IMR-90 (cell line): ENCODE measurements around the gene RRP36. TPM values are rescaled to one million over a fixed set of nuclear protein-coding genes. Genes with fewer than 3 reads are reported as not detected.

Experiments
- ATAC-seq: fragments of 200-7000 bp; cut with Tn5 transposase; 2 replicates; pipeline ENCODE4 v1.9.1; 2020; ENCODE audit warnings: low read depth, mild to moderate bottlenecking, moderate library complexity
- BruUV-seq: library from RNA; stranded (reverse); fragments of 400-500 nt; replicated peaks from 2 replicates; lab custom pipeline; 2021; lab: Mats Ljungman, UMichigan
- CTCF ChIA-PET: fragments of 300-600 bp; formaldehyde crosslinking; extraction: SDS; loops from one replicate; lab custom pipeline; 2021; ENCODE audit warnings: antibody characterized with exemption; lab: Yijun Ruan, JAX
- POLR2A ChIA-PET: fragments of 300-600 bp; sonication (Branson Sonifier 250); formaldehyde crosslinking; loops from one replicate; lab custom pipeline; 2022; ENCODE audit warnings: antibody characterized with exemption; ENCODE audit not compliant: unreplicated experiment; lab: Charles Lee
- DNase-seq: peaks from one replicate; pipeline ENCODE4 v3.0.0; 2013
- H2AFZ ChIP-seq: replicated peaks from 2 replicates; pipeline ENCODE3; 2013; ENCODE audit warnings: low read length, mild to moderate bottlenecking; ENCODE audit not compliant: poor library complexity
- H2AK5ac ChIP-seq: 2 replicates; pipeline ENCODE4 v1.6.1; 2013; ENCODE audit warnings: low read depth, low read length, inconsistent platforms
- H2AK9ac ChIP-seq: replicated peaks from 2 replicates; pipeline ENCODE3; 2013; ENCODE audit warnings: mild to moderate bottlenecking, low read depth, low read length, moderate library complexity; ENCODE audit not compliant: poor library complexity
- H2BK120ac ChIP-seq: 2 replicates; pipeline ENCODE4 v1.6.1; 2013; ENCODE audit warnings: low read depth, low read length, inconsistent platforms
- H2BK15ac ChIP-seq: 3 replicates; pipeline ENCODE4 v1.6.1; 2013; ENCODE audit warnings: low read depth, low read length, inconsistent platforms
- H2BK20ac ChIP-seq: 2 replicates; pipeline ENCODE4 v1.6.1; 2013; ENCODE audit warnings: low read depth, mild to moderate bottlenecking, inconsistent platforms, low read length, moderate library complexity
- H2BK5ac ChIP-seq: 2 replicates; pipeline ENCODE4 v1.6.1; 2013; ENCODE audit warnings: mild to moderate bottlenecking, low read depth, low read length, inconsistent platforms; ENCODE audit not compliant: poor library complexity, severe bottlenecking
- H3K14ac ChIP-seq: replicated peaks from 2 replicates; pipeline ENCODE4 v1.6.1; 2013; ENCODE audit warnings: low read depth, low read length, inconsistent platforms
- H3K18ac ChIP-seq: 2 replicates; pipeline ENCODE4 v1.6.1; 2013; ENCODE audit warnings: low read depth, low read length, control low read depth
- H3K23ac ChIP-seq: 2 replicates; pipeline ENCODE4 v1.6.1; 2013; ENCODE audit warnings: low read depth, low read length, inconsistent platforms
- H3K27ac ChIP-seq: 2 replicates; pipeline ENCODE4 v1.5.1; 2013; ENCODE audit warnings: mild to moderate bottlenecking, control low read depth, low read length; ENCODE audit not compliant: insufficient read depth
- H3K27me3 ChIP-seq: 2 replicates; pipeline ENCODE4 v1.6.1; 2013; ENCODE audit warnings: low read length; ENCODE audit not compliant: control insufficient read depth, insufficient read depth
- H3K36me3 ChIP-seq: 2 replicates; pipeline ENCODE4 v1.6.1; 2013; ENCODE audit warnings: low read length, mixed read lengths; ENCODE audit not compliant: control insufficient read depth, insufficient read depth
- H3K4ac ChIP-seq: 2 replicates; pipeline ENCODE4 v1.6.1; 2013; ENCODE audit warnings: low read depth, low read length, inconsistent platforms
- H3K4me1 ChIP-seq: 2 replicates; pipeline ENCODE4 v1.6.1; 2013; ENCODE audit warnings: low read length, mixed read lengths; ENCODE audit not compliant: control insufficient read depth, insufficient read depth
- H3K4me2 ChIP-seq: 2 replicates; pipeline ENCODE4 v1.6.1; 2013; ENCODE audit warnings: low read depth, mild to moderate bottlenecking, control low read depth, low read length, moderate library complexity
- H3K4me3 ChIP-seq: 2 replicates; pipeline ENCODE4 v1.5.1; 2013; ENCODE audit warnings: low read depth, mild to moderate bottlenecking, control low read depth, low read length, moderate library complexity; ENCODE audit not compliant: insufficient read depth
- H3K56ac ChIP-seq: 2 replicates; pipeline ENCODE4 v1.6.1; 2013; ENCODE audit warnings: low read length, inconsistent platforms; ENCODE audit not compliant: insufficient read depth; ENCODE audit errors: extremely low read depth
- H3K79me1 ChIP-seq, 2 experiments: 2 replicates each; pipeline ENCODE4 v1.6.1; 2013; ENCODE audit warnings: low read length in 2 of 2, inconsistent platforms in 1 of 2, low read depth in 1 of 2
- H3K9ac ChIP-seq: 2 replicates; pipeline ENCODE4 v1.6.1; 2013; ENCODE audit warnings: low read depth, low read length, control low read depth
- H3K9me1 ChIP-seq: 2 replicates; pipeline ENCODE4 v1.6.1; 2013; ENCODE audit warnings: low read length, inconsistent platforms; ENCODE audit not compliant: insufficient read depth
- H3K9me3 ChIP-seq: 2 replicates; pipeline ENCODE4 v1.6.1; 2013; ENCODE audit warnings: low read length; ENCODE audit not compliant: control insufficient read depth, insufficient read depth
- H4K20me1 ChIP-seq: 2 replicates; pipeline ENCODE4 v1.6.1; 2013; ENCODE audit warnings: low read length, inconsistent platforms; ENCODE audit not compliant: insufficient read depth
- H4K5ac ChIP-seq: 2 replicates; pipeline ENCODE4 v1.6.1; 2013; ENCODE audit warnings: mild to moderate bottlenecking, low read depth, low read length, control low read depth
- H4K8ac ChIP-seq, 2 experiments: 2 replicates each; pipeline ENCODE4 v1.6.1; 2013; ENCODE audit warnings: low read depth in 2 of 2, low read length in 2 of 2, control low read depth in 1 of 2, inconsistent platforms in 1 of 2
- H4K91ac ChIP-seq: 2 replicates; pipeline ENCODE4 v1.6.1; 2013; ENCODE audit warnings: low read depth, low read length, inconsistent platforms; ENCODE audit not compliant: insufficient read depth
- CHD1 ChIP-seq: IDR thresholded peaks from 2 replicates; pipeline ENCODE4 v1.6.1; 2012; ENCODE audit warnings: low read depth, low read length, improper control_type of control experiment
- FOS ChIP-seq: fragments of 150-350 bp; IDR thresholded peaks from 2 replicates; pipeline ENCODE4 v1.6.1; 2016; ENCODE audit warnings: low read depth, low read length
- MAFK ChIP-seq: IDR thresholded peaks from 2 replicates; pipeline ENCODE4 v1.6.1; 2012; ENCODE audit warnings: low read depth, low read length, improper control_type of control experiment
- MAZ ChIP-seq: IDR thresholded peaks from 2 replicates; pipeline ENCODE4 v1.6.1; 2012; ENCODE audit warnings: low read depth, mild to moderate bottlenecking, low read length, improper control_type of control experiment, moderate library complexity, borderline replicate concordance
- MXI1 ChIP-seq: IDR thresholded peaks from 2 replicates; pipeline ENCODE4 v1.6.1; 2012; ENCODE audit warnings: low read depth, mild to moderate bottlenecking, low read length, moderate library complexity, borderline replicate concordance
- POLR2A ChIP-seq: IDR thresholded peaks from 2 replicates; pipeline ENCODE4 v1.6.1; 2012; ENCODE audit warnings: mild to moderate bottlenecking, low read depth, low read length
- RAD21 ChIP-seq: IDR thresholded peaks from 2 replicates; pipeline ENCODE4 v1.6.1; 2012; ENCODE audit warnings: low read length, improper control_type of control experiment
- RCOR1 ChIP-seq: IDR thresholded peaks from 2 replicates; pipeline ENCODE4 v1.6.1; 2012; ENCODE audit warnings: mild to moderate bottlenecking, low read length, improper control_type of control experiment; ENCODE audit not compliant: insufficient replicate concordance
- RFX5 ChIP-seq: IDR thresholded peaks from 2 replicates; pipeline ENCODE4 v1.8.0; 2012; ENCODE audit warnings: low read depth, mild to moderate bottlenecking, low read length, moderate library complexity
- SMC3 ChIP-seq: fragments of 150-350 bp; IDR thresholded peaks from 2 replicates; pipeline ENCODE4 v1.6.1; 2016; ENCODE audit warnings: low read depth, mild to moderate bottlenecking, antibody characterized with exemption, low read length, moderate library complexity
- WGBS, 2 experiments: methylation state at CpG; one replicate each; pipeline versions ENCODE4 v1.1.5 to v1.1.7; 2013; ENCODE audit warnings: missing lambda C conversion rate in 2 of 2; ENCODE audit not compliant: insufficient read length in 1 of 2; ENCODE audit errors: extremely low coverage in 2 of 2; 5-methylcytosine and 5-hydroxymethylcytosine counted together
- dilution Hi-C: fragments of 300-500 bp; cut with HindIII; formaldehyde crosslinking; loops from one replicate; pipeline ENCODE4 v1.14.3; 2018; ENCODE audit warnings: low sequenced_read_pairs; ENCODE audit not compliant: unreplicated experiment
- in situ Hi-C: fragments of 300-500 bp; cut with MboI; formaldehyde crosslinking; loops from 3 replicates; pipeline ENCODE4 v1.14.3; 2019; ENCODE audit warnings: low sequenced_read_pairs, inconsistent platforms, mixed read lengths
- intact Hi-C: fragments of 100-400 bp; cut with micrococcal nuclease; formaldehyde crosslinking; loops from 2 replicates; pipeline ENCODE4 v1.10.0; 2022
- polyA plus RNA-seq, 3 experiments: library from polyadenylated mRNA; depleted of rRNA; stranded (reverse); fragments of >200 nt; gene quantifications; 2 replicates each; pipeline ENCODE4 v1.2.3, GENCODE V29; 2012; ENCODE audit warnings: low replicate concordance in 1 of 3
- total RNA-seq: library from RNA; depleted of rRNA; stranded (reverse); fragments of >200 nt; gene quantifications from 2 replicates; pipeline ENCODE4 v1.2.3, GENCODE V29; 2012
- TF ChIP-seq, protein P1 (sequence below): fragments of 150-350 bp; IDR thresholded peaks from 2 replicates; pipeline ENCODE4 v1.6.1; 2016; ENCODE audit warnings: low read depth, mild to moderate bottlenecking, low read length, moderate library complexity, borderline replicate concordance
- TF ChIP-seq, protein P2 (sequence below): conservative IDR thresholded peaks from 2 replicates; pipeline ENCODE4 v1.5.1; 2012; ENCODE audit warnings: mild to moderate bottlenecking, low read depth, low read length, improper control_type of control experiment
- TF ChIP-seq, protein P3 (sequence below): fragments of 150-350 bp; IDR thresholded peaks from 2 replicates; pipeline ENCODE4 v1.6.1; 2017; ENCODE audit warnings: mild to moderate bottlenecking, antibody characterized with exemption, low read length, low read depth

The RRP36 gene
- total and polyA plus RNA-seq, 2 of the 4 experiments (the other 2 are of a cell fraction): 54.3 to 106 TPM

GRCh38 chr6:43074847-43075669 is 53.6 kb downstream of the RRP36 start:
- Histone ChIP-seq H3K4me2 (peak overlapping the region; percentile 55), H3K9me1 (peaks cover 18% of the 10 kb centered on the region), H3K4ac (peak overlapping the region; percentile 97), H3K36me3 (peaks cover 8% of the 10 kb centered on the region; the same call in 1 of the 2 replicates), H2BK5ac (peak overlapping the region; percentile 91), H3K4me3 (no peak overlapping the region), H4K91ac (peak overlapping the region; percentile 93), H4K20me1 (peaks cover 22% of the 10 kb centered on the region), H3K79me1 (peaks cover 10 to 43% of the 10 kb centered on the region in 2 experiments), H2AK9ac (peak overlapping the region; percentile 68), H2AK5ac (peak overlapping the region; percentile 50), H2BK120ac (peak overlapping the region; percentile 94), H2BK20ac (peak overlapping the region; percentile 41), H3K4me1 (peaks cover 27% of the 10 kb centered on the region), H3K27me3 (no peaks in the 10 kb centered on the region), H3K9me3 (no peaks in the 10 kb centered on the region), H2AFZ (peak overlapping the region; percentile 71), H3K27ac (peak overlapping the region; percentile 98), H3K56ac (peak overlapping the region; percentile 92; the same call in 1 of the 2 replicates), H3K9ac (peak overlapping the region; percentile 47), H3K23ac (peak overlapping the region; percentile 91; the same call in 1 of the 2 replicates), H3K18ac (peak overlapping the region; percentile 78), H3K14ac (peak overlapping the region; percentile 92), H2BK15ac (peak overlapping the region; percentile 57; the same call in 2 of the 3 replicates), H4K5ac (peak overlapping the region; percentile 61), H4K8ac (peak overlapping the region; percentile 38 to 91)
- peak; percentile 64 for ATAC-seq
- BruUV-seq: no TSS peak
- peak; percentile 80 for DNase-seq
- in situ Hi-C loops: loop anchor here (5.0 kb wide), 1 partner anchor 52 kb away; no protein-coding TSS in a partner anchor
- CTCF ChIA-PET: interaction anchor here (0.7 to 1.5 kb wide), 2 partner anchors 69 to 247 kb away, joined by 3 to 7 read pairs; no protein-coding TSS in a partner anchor
- intact Hi-C loops: loop anchor here (1.0 to 5.0 kb wide), 5 partner anchors 16 to 297 kb away; partner anchors contain the start of genes CUL7, KLC4 and MRPL2
- dilution Hi-C loops: no loop called here
- POLR2A ChIA-PET: interaction anchor here (1.0 kb wide), 1 partner anchor 67 kb away, joined by 3 read pairs; no protein-coding TSS in a partner anchor
- no CpG with 5 or more reads among the region's 6 CpGs for WGBS, 2 experiments
- TF ChIP-seq, protein P1, sequence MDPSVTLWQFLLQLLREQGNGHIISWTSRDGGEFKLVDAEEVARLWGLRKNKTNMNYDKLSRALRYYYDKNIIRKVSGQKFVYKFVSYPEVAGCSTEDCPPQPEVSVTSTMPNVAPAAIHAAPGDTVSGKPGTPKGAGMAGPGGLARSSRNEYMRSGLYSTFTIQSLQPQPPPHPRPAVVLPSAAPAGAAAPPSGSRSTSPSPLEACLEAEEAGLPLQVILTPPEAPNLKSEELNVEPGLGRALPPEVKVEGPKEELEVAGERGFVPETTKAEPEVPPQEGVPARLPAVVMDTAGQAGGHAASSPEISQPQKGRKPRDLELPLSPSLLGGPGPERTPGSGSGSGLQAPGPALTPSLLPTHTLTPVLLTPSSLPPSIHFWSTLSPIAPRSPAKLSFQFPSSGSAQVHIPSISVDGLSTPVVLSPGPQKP: no peak
- TF ChIP-seq RFX5 (no peak), MAFK (no peak), SMC3 (no peak), RAD21 (no peak), RCOR1 (no peak), MAZ (peak; percentile 80; the same call in 1 of the 2 replicates), MXI1 (peak; percentile 77; the same call in 1 of the 2 replicates), CHD1 (no peak), FOS (no peak), POLR2A (no peak)
- TF ChIP-seq, protein P2, sequence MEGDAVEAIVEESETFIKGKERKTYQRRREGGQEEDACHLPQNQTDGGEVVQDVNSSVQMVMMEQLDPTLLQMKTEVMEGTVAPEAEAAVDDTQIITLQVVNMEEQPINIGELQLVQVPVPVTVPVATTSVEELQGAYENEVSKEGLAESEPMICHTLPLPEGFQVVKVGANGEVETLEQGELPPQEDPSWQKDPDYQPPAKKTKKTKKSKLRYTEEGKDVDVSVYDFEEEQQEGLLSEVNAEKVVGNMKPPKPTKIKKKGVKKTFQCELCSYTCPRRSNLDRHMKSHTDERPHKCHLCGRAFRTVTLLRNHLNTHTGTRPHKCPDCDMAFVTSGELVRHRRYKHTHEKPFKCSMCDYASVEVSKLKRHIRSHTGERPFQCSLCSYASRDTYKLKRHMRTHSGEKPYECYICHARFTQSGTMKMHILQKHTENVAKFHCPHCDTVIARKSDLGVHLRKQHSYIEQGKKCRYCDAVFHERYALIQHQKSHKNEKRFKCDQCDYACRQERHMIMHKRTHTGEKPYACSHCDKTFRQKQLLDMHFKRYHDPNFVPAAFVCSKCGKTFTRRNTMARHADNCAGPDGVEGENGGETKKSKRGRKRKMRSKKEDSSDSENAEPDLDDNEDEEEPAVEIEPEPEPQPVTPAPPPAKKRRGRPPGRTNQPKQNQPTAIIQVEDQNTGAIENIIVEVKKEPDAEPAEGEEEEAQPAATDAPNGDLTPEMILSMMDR: no peak
- TF ChIP-seq, protein P3, sequence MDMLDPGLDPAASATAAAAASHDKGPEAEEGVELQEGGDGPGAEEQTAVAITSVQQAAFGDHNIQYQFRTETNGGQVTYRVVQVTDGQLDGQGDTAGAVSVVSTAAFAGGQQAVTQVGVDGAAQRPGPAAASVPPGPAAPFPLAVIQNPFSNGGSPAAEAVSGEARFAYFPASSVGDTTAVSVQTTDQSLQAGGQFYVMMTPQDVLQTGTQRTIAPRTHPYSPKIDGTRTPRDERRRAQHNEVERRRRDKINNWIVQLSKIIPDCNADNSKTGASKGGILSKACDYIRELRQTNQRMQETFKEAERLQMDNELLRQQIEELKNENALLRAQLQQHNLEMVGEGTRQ: no peak
